Stimulated activated CD4-positive, alpha-beta T cell treated with anti-CD3 and anti-CD28 coated beads, Interleukin-4, amount 100 ng/mL, for 1 hour (primary cell): Measurements from ENCODE around the gene NAA20.

Source experiments
- DNase-seq: peaks from one replicate; pipeline ENCODE4 v3.0.0-alpha.2; 2020

Gene NAA20

DNA sequence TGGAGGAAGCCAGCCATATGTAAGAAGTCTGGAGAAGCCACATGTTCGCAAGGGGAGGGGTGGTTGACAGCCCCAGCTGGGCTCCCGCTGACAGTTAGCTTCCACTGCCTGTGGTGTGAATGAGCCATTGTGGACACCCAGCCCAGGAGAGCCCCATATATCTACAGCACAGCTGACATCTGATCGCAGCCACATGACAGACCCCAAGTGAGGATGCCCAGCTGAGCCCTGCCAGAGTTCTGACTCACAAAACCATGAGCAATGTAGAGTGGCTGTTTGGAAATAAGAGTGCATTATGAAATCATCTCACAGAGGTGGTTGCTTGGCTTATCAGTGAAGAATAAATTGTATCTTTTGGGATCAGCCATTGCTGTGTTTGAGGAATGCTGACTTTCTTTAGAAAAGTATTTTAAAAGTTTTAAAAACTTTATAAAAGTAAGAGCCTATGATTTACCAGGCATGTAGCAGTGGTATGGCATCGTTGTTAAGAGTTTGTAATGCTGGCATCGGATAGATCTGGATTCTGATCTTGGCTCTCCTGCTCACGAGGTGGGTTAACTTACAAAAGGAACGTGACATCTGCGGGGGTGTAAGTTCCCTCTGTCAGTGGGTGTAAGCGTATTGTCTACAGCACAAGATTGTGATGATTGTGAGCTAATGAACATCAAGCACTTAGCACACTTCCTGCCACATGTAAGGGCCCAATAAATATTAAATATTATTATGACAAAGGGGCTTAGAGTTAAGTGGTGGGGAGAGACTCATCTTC is 59.3 kb downstream of the NAA20 start:
- DNase-seq, result no peak

DNA sequence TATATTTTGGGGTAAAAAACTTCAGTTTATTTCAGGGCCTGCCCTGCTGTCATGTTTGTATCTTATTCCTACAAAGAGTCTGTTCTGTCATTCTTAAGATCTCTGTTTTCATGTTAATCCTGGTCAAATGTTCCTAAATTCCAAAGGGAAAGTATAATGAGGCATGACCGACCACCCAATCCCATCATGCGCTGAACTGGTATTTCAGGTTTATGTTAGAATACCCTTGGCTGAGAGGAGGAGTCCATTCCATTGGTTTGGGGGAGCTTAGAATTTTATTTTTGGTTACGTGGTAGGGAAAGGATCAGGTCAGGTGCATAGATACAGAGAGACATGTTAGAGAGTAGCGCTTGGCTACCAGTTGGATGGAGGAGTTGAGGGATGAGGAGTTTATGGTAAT is 60.9 kb downstream of the NAA20 start:
- no peak for DNase-seq

DNA sequence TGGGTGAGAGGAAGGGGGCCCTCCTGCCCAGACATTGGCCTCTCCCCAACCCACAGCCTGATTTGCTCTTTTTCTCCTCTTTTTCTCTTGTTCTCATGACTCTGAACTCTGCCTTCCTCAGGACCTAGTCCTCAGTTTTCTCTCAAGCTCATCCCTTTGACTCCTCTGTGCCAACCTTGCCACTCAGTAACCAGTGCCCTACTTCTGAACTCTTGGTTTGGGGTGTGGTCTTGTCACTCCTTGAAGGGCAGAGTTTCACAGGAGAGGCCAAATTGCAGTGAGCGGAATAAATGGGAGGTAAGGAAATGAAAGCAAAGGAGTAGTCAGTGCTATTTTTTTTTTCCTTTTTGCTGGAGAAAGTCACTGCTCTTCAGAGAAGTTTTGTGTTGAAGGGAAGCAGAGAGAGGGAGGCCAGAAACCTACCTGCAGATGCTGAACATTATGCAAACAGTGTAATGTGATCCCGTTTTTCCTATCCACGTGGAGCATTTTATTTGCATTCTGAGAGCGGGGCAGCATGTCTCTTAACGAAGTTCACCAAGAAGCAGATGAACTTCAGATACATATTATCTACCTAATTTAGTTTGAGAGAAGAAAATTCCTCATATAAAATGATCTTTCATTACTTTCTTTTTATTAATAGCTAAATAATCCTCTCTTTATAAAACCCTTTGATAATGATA is 62.1 kb downstream of the NAA20 start:
- no peak for DNase-seq
